ENCODE results near the gene RASGRP4. TPM values are rescaled to one million over a fixed set of nuclear protein-coding genes. Genes with fewer than 3 reads are reported as not detected.

Gene RASGRP4
- total RNA-seq, 3 donors from 2014 or later = 0.66 to 8.8 (median 1.6) TPM

DNA sequence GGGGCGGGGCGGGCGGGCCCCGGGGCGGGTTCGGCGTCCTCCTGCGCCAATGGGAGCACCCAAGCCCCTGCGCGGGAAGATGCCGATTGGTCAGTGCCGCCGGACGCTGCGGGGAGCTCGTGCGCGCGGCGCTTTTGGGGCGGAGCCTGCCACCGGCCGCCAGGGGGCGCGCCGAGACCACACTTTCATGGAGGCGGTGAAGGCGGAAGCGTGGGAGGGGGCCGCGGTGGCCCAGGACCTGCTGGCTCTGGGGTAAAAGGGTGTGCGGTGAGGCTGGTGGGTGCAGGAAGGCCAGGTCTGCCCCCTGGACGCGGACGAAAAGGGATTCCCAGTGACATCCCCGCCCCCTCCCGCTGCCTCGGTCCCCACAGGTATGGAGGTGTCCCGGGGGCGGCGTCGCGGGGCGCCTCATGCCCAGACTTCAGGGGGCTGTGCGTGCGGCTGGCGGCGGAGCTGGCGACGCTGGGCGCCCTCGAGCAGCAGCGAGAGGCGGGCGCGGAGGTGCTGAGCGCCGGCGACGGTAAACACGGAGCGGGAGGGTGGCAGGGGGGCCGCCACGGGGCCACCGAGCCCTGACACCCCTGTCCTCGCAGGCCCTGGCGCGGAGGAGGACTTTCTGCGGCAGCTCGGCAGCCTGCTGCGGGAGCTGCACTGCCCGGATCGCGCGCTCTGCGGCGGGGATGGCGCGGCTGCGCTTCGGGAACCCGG, 22.9 kb downstream of the RASGRP4 start, which contains the start of gene FAM98C:
Gene FAM98C (plus strand): TSS at position 127 of the 708 bp plus-strand sequence. CDS start 61 bp downstream, at position 188.
- Histone ChIP-seq H3K27ac (peak within 1 kb of the TSS; percentile 88 to 93), H3K36me3 (no peaks in the 10 kb centered on the region), H3K4me1 (no peaks in the 10 kb centered on the region), H3K4me3 (peak within 1 kb of the TSS; percentile 93 to 99 (median 94)), H3K9me3 (no peaks in the 10 kb centered on the region), H3K27me3 (peaks cover 0 to 8% of the 10 kb centered on the region in 2 donors)
- intact Hi-C loops (cut with DNase I; ENCODE audit: low total_unique reads) = loop anchor here (10.0 kb wide), 1 partner anchor 942 kb away; the partner anchor contains the start of gene SAMD4B
- DNase-seq (ENCODE audit: low spot score in 2 of 2) = peak; percentile 96 to 98
- TF ChIP-seq, protein P1, sequence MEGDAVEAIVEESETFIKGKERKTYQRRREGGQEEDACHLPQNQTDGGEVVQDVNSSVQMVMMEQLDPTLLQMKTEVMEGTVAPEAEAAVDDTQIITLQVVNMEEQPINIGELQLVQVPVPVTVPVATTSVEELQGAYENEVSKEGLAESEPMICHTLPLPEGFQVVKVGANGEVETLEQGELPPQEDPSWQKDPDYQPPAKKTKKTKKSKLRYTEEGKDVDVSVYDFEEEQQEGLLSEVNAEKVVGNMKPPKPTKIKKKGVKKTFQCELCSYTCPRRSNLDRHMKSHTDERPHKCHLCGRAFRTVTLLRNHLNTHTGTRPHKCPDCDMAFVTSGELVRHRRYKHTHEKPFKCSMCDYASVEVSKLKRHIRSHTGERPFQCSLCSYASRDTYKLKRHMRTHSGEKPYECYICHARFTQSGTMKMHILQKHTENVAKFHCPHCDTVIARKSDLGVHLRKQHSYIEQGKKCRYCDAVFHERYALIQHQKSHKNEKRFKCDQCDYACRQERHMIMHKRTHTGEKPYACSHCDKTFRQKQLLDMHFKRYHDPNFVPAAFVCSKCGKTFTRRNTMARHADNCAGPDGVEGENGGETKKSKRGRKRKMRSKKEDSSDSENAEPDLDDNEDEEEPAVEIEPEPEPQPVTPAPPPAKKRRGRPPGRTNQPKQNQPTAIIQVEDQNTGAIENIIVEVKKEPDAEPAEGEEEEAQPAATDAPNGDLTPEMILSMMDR (IDR thresholded peaks at IDR 0.05) = peak; percentile 98
- TF ChIP-seq POLR2A (IDR thresholded peaks at IDR 0.05) = peak; percentile 17
- TF ChIP-seq POLR2AphosphoS5 (IDR thresholded peaks at IDR 0.05) = peak; percentile 54 to 70 (median 65)

DNA sequence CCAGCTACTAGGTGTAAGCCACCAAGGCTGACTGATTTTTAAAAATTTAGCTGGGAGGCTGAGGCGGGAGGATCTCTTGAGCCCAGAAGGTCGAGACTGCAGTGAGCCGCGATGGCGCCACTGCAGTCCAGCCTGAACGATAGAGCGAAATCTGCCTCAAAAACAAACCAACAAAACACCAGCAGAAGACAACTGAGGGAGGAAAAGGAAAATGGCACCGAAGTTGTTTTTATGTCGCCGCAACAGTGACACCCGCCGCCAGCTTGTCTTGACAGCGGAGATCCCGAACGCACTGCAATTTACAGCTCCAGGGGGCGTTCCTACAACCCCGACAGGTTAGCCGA, 23.4 kb downstream of the RASGRP4 start:
- H3K4me3 ChIP-seq = peak overlapping the region; percentile 93 to 99 (median 94)

DNA sequence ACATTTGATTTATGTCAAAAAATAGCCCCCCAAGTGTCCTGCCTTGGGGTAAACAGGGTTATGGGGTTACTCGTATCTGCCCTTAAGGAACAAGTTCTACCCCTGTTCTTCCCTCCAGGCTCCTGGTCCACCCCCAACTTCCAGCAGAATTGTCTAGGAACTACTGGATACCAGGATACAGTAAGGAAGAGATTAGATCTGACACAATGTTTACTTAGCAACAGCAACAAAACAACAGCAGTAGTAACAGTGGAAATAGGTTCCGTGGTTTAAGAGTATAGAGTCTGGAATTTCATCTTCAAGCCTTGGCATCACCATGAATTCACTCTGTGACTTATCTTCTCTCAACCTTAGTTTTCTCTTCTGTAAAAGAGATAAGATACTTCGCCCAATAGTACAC, 24.9 kb downstream of the RASGRP4 start:
- peaks cover 0 to 15% of the 10 kb centered on the region in 2 donors for H3K27me3 ChIP-seq
- H3K9me3 ChIP-seq = no peaks in the 10 kb centered on the region
- no peak for DNase-seq (ENCODE audit: low spot score in 2 of 2)
- H3K27ac ChIP-seq = no peak overlapping the region
- TF ChIP-seq, protein P1 (IDR thresholded peaks at IDR 0.05) = no peak
- TF ChIP-seq POLR2A (IDR thresholded peaks at IDR 0.05) (no peak), POLR2AphosphoS5 (IDR thresholded peaks at IDR 0.05) (no peak)
- intact Hi-C loops (cut with DNase I; ENCODE audit: low total_unique reads) = loop anchor here (10.0 kb wide), 1 partner anchor 944 kb away; the partner anchor contains the start of gene SAMD4B
- no peak overlapping the region for H3K4me3 ChIP-seq
- H3K4me1 ChIP-seq = no peaks in the 10 kb centered on the region
- H3K36me3 ChIP-seq = no peaks in the 10 kb centered on the region

More for the DNA sequence above, 23.4 kb downstream of the RASGRP4 start:
- Histone ChIP-seq H3K4me1 (no peaks in the 10 kb centered on the region), H3K27me3 (peaks cover 0 to 8% of the 10 kb centered on the region in 2 donors), H3K36me3 (no peaks in the 10 kb centered on the region), H3K27ac (peak overlapping the region; percentile 88 to 93), H3K9me3 (no peaks in the 10 kb centered on the region)
- intact Hi-C loops (cut with DNase I; ENCODE audit: low total_unique reads) = loop anchor here (10.0 kb wide), 1 partner anchor 942 kb away; the partner anchor contains the start of gene SAMD4B
- no peak for DNase-seq (ENCODE audit: low spot score in 2 of 2)
- TF ChIP-seq POLR2A (IDR thresholded peaks at IDR 0.05) = no peak
- TF ChIP-seq POLR2AphosphoS5 (IDR thresholded peaks at IDR 0.05) = no peak
- TF ChIP-seq, protein P1 (IDR thresholded peaks at IDR 0.05) = no peak

DNA sequence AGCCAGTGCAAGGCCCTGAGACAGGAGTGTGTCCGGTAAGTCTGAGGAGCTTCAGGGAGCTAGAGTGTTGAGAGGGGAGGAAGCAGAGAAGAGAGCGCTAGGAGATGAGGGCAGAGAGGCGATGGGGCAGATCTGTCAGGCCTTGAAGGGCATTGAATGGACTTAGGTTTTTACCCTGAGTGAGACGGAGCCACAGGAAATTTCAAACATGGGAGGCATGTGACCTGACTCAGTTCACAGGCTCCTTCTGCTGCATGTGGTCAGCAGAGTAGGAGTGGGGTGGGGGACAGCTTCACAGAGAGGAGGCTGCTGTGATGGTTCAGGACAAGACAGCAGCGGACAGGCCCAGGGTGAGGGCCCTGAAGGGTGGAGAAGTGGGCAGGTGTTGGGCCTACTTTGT, 25.7 kb downstream of the RASGRP4 start:
- intact Hi-C loops (cut with DNase I; ENCODE audit: low total_unique reads) = loop anchor here (10.0 kb wide), 1 partner anchor 944 kb away; the partner anchor contains the start of gene SAMD4B
- no peak for DNase-seq (ENCODE audit: low spot score in 2 of 2)
- H3K9me3 ChIP-seq = no peaks in the 10 kb centered on the region
- H3K36me3 ChIP-seq = no peaks in the 10 kb centered on the region
- H3K27me3 ChIP-seq = peaks cover 4 to 23% of the 10 kb centered on the region in 2 donors
- TF ChIP-seq, protein P1 (IDR thresholded peaks at IDR 0.05) = no peak
- TF ChIP-seq POLR2AphosphoS5 (IDR thresholded peaks at IDR 0.05) (no peak), POLR2A (IDR thresholded peaks at IDR 0.05) (no peak)
- H3K4me1 ChIP-seq = no peaks in the 10 kb centered on the region
- no peak overlapping the region for H3K27ac ChIP-seq
- H3K4me3 ChIP-seq = no peak overlapping the region

DNA sequence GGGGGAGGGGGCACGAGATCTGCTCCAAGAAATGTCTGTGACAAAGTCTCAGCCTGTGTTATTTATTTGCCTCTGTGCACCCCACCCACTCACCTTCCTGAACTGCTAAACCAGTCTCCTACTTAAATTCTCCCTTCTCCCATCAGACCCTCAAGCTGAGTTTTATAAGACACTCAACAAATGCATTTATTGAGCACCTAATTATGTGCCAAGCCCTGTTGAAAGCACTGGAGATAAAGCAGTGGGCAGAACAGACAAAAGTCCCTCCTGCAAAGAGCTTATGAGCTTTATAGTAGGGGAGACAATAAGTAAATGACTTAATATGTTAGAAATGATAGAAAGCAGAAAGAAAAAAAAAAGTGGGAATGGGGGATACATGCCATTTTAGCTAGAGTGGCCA, 26.5 kb downstream of the RASGRP4 start:
- Histone ChIP-seq H3K4me1 (no peaks in the 10 kb centered on the region), H3K27ac (no peak overlapping the region), H3K9me3 (no peaks in the 10 kb centered on the region), H3K27me3 (peaks cover 5 to 29% of the 10 kb centered on the region in 2 donors), H3K36me3 (no peaks in the 10 kb centered on the region), H3K4me3 (no peak overlapping the region)
- no peak for DNase-seq (ENCODE audit: low spot score in 2 of 2)
- intact Hi-C loops (cut with DNase I; ENCODE audit: low total_unique reads) = no loop called here
- TF ChIP-seq, protein P1 (IDR thresholded peaks at IDR 0.05) = no peak
- no peak for TF ChIP-seq POLR2A (IDR thresholded peaks at IDR 0.05)
- TF ChIP-seq POLR2AphosphoS5 (IDR thresholded peaks at IDR 0.05) = no peak

All from breast epithelium (tissue), 4 donors.